ENCODE measurements around the gene GREB1. TPM values are rescaled to one million over a fixed set of nuclear protein-coding genes. Genes with fewer than 3 reads are reported as not detected.

GREB1 gene
- total RNA-seq, 1 experiment from 2014 or later, result 57.6 TPM

- DNase-seq (ENCODE audit: low read depth, low spot score), result no peak
- in situ Hi-C loops (cut with HindIII; ENCODE audit: low pct_unique_long_range_greater_than_20kb, low sequenced_read_pairs), result no loop called here
Observed at GRCh38 chr2:11507517-11507916, 26.3 kb upstream of the GREB1 start.

- in situ Hi-C loops (cut with HindIII; ENCODE audit: low pct_unique_long_range_greater_than_20kb, low sequenced_read_pairs), result no loop called here
- DNase-seq (ENCODE audit: low read depth, low spot score), result no peak
Observed at GRCh38 chr2:11508279-11508678, 25.6 kb upstream of the GREB1 start.

- DNase-seq (ENCODE audit: low read depth, low spot score), result no peak
- in situ Hi-C loops (cut with HindIII; ENCODE audit: low pct_unique_long_range_greater_than_20kb, low sequenced_read_pairs), result no loop called here
Observed at GRCh38 chr2:11509657-11510360, 24.0 kb upstream of the GREB1 start.

- in situ Hi-C loops (cut with HindIII; ENCODE audit: low pct_unique_long_range_greater_than_20kb, low sequenced_read_pairs), result no loop called here
- DNase-seq (ENCODE audit: low read depth, low spot score), result no peak
Observed at GRCh38 chr2:11512431-11512830, 21.4 kb upstream of the GREB1 start.

- in situ Hi-C loops (cut with HindIII; ENCODE audit: low pct_unique_long_range_greater_than_20kb, low sequenced_read_pairs), result no loop called here
- DNase-seq (ENCODE audit: low read depth, low spot score), result no peak
Observed at GRCh38 chr2:11513319-11513718, 20.5 kb upstream of the GREB1 start.

GRCh38 chr2:11514081-11514730 is 19.6 kb upstream of the GREB1 start:
- DNase-seq (ENCODE audit: low read depth, low spot score), result no peak
- in situ Hi-C loops (cut with HindIII; ENCODE audit: low pct_unique_long_range_greater_than_20kb, low sequenced_read_pairs), result no loop called here

GRCh38 chr2:11514904-11515303 is 18.9 kb upstream of the GREB1 start:
- no peak for DNase-seq (ENCODE audit: low read depth, low spot score)
- in situ Hi-C loops (cut with HindIII; ENCODE audit: low pct_unique_long_range_greater_than_20kb, low sequenced_read_pairs), result no loop called here

- no peak for DNase-seq (ENCODE audit: low read depth, low spot score)
- in situ Hi-C loops (cut with HindIII; ENCODE audit: low pct_unique_long_range_greater_than_20kb, low sequenced_read_pairs), result no loop called here
Observed at GRCh38 chr2:11515490-11515981, 18.3 kb upstream of the GREB1 start.

- no peak for DNase-seq (ENCODE audit: low read depth, low spot score)
- in situ Hi-C loops (cut with HindIII; ENCODE audit: low pct_unique_long_range_greater_than_20kb, low sequenced_read_pairs), result no loop called here
Observed at GRCh38 chr2:11516984-11517648, 16.7 kb upstream of the GREB1 start.

GRCh38 chr2:11517906-11518305 is 15.9 kb upstream of the GREB1 start:
- in situ Hi-C loops (cut with HindIII; ENCODE audit: low pct_unique_long_range_greater_than_20kb, low sequenced_read_pairs), result no loop called here
- DNase-seq (ENCODE audit: low read depth, low spot score), result no peak

GRCh38 chr2:11520092-11520693 is 13.7 kb upstream of the GREB1 start:
- no peak for DNase-seq (ENCODE audit: low read depth, low spot score)
- in situ Hi-C loops (cut with HindIII; ENCODE audit: low pct_unique_long_range_greater_than_20kb, low sequenced_read_pairs), result no loop called here

- in situ Hi-C loops (cut with HindIII; ENCODE audit: low pct_unique_long_range_greater_than_20kb, low sequenced_read_pairs), result no loop called here
- no peak for DNase-seq (ENCODE audit: low read depth, low spot score)
Observed at GRCh38 chr2:11521775-11522174, 12.1 kb upstream of the GREB1 start.

- in situ Hi-C loops (cut with HindIII; ENCODE audit: low pct_unique_long_range_greater_than_20kb, low sequenced_read_pairs), result no loop called here
- no peak for DNase-seq (ENCODE audit: low read depth, low spot score)
Observed at GRCh38 chr2:11524470-11524869, 9.4 kb upstream of the GREB1 start.

GRCh38 chr2:11525762-11526161 is 8.1 kb upstream of the GREB1 start:
- in situ Hi-C loops (cut with HindIII; ENCODE audit: low pct_unique_long_range_greater_than_20kb, low sequenced_read_pairs), result no loop called here

GRCh38 chr2:11527001-11527400 is 6.8 kb upstream of the GREB1 start:
- DNase-seq (ENCODE audit: low read depth, low spot score), result no peak
- in situ Hi-C loops (cut with HindIII; ENCODE audit: low pct_unique_long_range_greater_than_20kb, low sequenced_read_pairs), result no loop called here

More at GRCh38 chr2:11525762-11526161, 8.1 kb upstream of the GREB1 start:
- DNase-seq (ENCODE audit: low read depth, low spot score), result no peak

- no peak for DNase-seq (ENCODE audit: low read depth, low spot score)
- in situ Hi-C loops (cut with HindIII; ENCODE audit: low pct_unique_long_range_greater_than_20kb, low sequenced_read_pairs), result no loop called here
Observed at GRCh38 chr2:11528228-11528627, 5.6 kb upstream of the GREB1 start.

GRCh38 chr2:11530864-11531465 is 2.9 kb upstream of the GREB1 start:
- no peak for DNase-seq (ENCODE audit: low read depth, low spot score)
- in situ Hi-C loops (cut with HindIII; ENCODE audit: low pct_unique_long_range_greater_than_20kb, low sequenced_read_pairs), result no loop called here

Data from SK-MEL-5 (cell line).